A673 (cell line): Measurements from ENCODE around the gene TCF12. TPM values are rescaled to one million over a fixed set of nuclear protein-coding genes. Genes with fewer than 3 reads are reported as not detected.

ENCODE experiments used
- BruUV-seq: library from RNA; stranded (reverse); fragments of 400-500 nt; replicated peaks from 2 replicates; lab custom pipeline; 2021; lab: Mats Ljungman, UMichigan
- CTCF ChIA-PET: fragments of 300-600 bp; sonication (Branson Sonifier 250); formaldehyde crosslinking; loops from one replicate; lab custom pipeline; 2022; ENCODE audit warnings: antibody characterized with exemption; lab: Charles Lee
- POLR2A ChIA-PET: fragments of 300-600 bp; sonication (Branson Sonifier 250); formaldehyde crosslinking; loops from one replicate; lab custom pipeline; 2022; ENCODE audit warnings: antibody characterized with exemption; ENCODE audit not compliant: low non-redundant PET; lab: Charles Lee
- DNase-seq: peaks from one replicate; pipeline ENCODE4 v3.0.0-alpha.2; 2015; ENCODE audit warnings: low spot score
- H3K27ac ChIP-seq: fragments of 200-600 bp; sonication (generic); 2 replicates; pipeline ENCODE4 v1.5.1; 2016; ENCODE audit warnings: mixed run types, low read depth, mild to moderate bottlenecking, mixed read lengths, antibody characterized with exemption, low read length; ENCODE audit not compliant: poor library complexity, severe bottlenecking
- H3K27me3 ChIP-seq: fragments of 200-600 bp; sonication (generic); replicated peaks from 2 replicates; pipeline ENCODE4 v1.6.1; 2017; ENCODE audit warnings: mixed run types, low read depth, mild to moderate bottlenecking, mixed read lengths, antibody characterized with exemption, low read length; ENCODE audit not compliant: insufficient read depth, poor library complexity
- H3K36me3 ChIP-seq: fragments of 200-600 bp; sonication (generic); 2 replicates; pipeline ENCODE4 v1.6.1; 2016; ENCODE audit warnings: mixed run types, mild to moderate bottlenecking, mixed read lengths, antibody characterized with exemption, low read length; ENCODE audit not compliant: insufficient read depth, poor library complexity, severe bottlenecking
- H3K4me1 ChIP-seq: fragments of 200-600 bp; sonication (generic); 2 replicates; pipeline ENCODE4 v1.6.1; 2017; ENCODE audit warnings: mixed run types, mild to moderate bottlenecking, mixed read lengths, antibody characterized with exemption, low read length; ENCODE audit not compliant: insufficient read depth, poor library complexity, severe bottlenecking
- H3K4me3 ChIP-seq: fragments of 200-600 bp; sonication (generic); 2 replicates; pipeline ENCODE4 v1.5.1; 2016; ENCODE audit warnings: low read depth, mixed run types, mild to moderate bottlenecking, mixed read lengths, low read length; ENCODE audit not compliant: poor library complexity, severe bottlenecking
- H3K9me3 ChIP-seq: fragments of 200-600 bp; sonication (generic); 2 replicates; pipeline ENCODE4 v1.6.1; 2016; ENCODE audit warnings: mixed run types, low read depth, mild to moderate bottlenecking, mixed read lengths, antibody characterized with exemption, low read length; ENCODE audit not compliant: poor library complexity, severe bottlenecking
- EZH2 ChIP-seq: fragments of 200-600 bp; sonication (generic); IDR thresholded peaks from 2 replicates; pipeline ENCODE4 v1.6.1; 2017; ENCODE audit warnings: borderline replicate concordance, low read depth, mild to moderate bottlenecking, mixed read lengths, antibody characterized with exemption, low read length; ENCODE audit not compliant: poor library complexity, severe bottlenecking
- intact Hi-C: fragments of 100-400 bp; cut with micrococcal nuclease; formaldehyde crosslinking; loops from one replicate; pipeline ENCODE4 v1.10.0; 2022; ENCODE audit not compliant: unreplicated experiment
- total RNA-seq: library from RNA; stranded (reverse); gene quantifications from 2 replicates; pipeline ENCODE4 v1.2.3, GENCODE V29; 2021
- TF ChIP-seq, protein P1 (sequence below): fragments of 300-800, 200-600 bp; sonication (generic); conservative IDR thresholded peaks from 2 replicates; pipeline ENCODE4 v1.5.1; 2017; ENCODE audit warnings: low read depth, mild to moderate bottlenecking, antibody characterized with exemption, low read length, moderate library complexity, mixed read lengths

The TCF12 gene
- total RNA-seq, 1 experiment from 2014 or later = 351 TPM

DNA sequence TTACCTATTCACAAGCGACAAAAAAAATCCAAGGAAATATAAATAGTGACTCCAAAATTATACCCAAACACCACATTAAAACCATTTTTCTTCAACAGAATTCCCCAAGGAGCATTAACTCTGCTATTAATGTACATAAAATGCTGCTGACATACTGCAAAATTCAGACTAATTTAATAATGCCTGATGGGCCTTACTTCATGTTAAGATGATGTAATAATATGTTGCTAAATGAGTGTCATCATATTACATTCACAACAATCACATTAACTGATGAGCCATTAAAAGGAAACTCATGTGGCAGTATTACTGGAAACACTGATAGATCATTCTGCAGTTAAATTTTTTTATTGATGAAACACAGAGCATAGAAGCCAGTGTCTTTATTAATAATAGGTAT is 253.0 kb downstream of the TCF12 start:
- ChIA-PET CTCF (no interaction called here), POLR2A (no interaction called here)
- H3K4me3 ChIP-seq = no peak overlapping the region
- no peaks in the 10 kb centered on the region for H3K27me3 ChIP-seq
- DNase-seq = no peak
- BruUV-seq = no TSS peak
- no peak overlapping the region for H3K27ac ChIP-seq
- H3K4me1 ChIP-seq = peaks cover 18% of the 10 kb centered on the region
- H3K9me3 ChIP-seq = no peaks in the 10 kb centered on the region
- intact Hi-C loops = no loop called here
- TF ChIP-seq, protein P1, sequence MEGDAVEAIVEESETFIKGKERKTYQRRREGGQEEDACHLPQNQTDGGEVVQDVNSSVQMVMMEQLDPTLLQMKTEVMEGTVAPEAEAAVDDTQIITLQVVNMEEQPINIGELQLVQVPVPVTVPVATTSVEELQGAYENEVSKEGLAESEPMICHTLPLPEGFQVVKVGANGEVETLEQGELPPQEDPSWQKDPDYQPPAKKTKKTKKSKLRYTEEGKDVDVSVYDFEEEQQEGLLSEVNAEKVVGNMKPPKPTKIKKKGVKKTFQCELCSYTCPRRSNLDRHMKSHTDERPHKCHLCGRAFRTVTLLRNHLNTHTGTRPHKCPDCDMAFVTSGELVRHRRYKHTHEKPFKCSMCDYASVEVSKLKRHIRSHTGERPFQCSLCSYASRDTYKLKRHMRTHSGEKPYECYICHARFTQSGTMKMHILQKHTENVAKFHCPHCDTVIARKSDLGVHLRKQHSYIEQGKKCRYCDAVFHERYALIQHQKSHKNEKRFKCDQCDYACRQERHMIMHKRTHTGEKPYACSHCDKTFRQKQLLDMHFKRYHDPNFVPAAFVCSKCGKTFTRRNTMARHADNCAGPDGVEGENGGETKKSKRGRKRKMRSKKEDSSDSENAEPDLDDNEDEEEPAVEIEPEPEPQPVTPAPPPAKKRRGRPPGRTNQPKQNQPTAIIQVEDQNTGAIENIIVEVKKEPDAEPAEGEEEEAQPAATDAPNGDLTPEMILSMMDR = no peak
- TF ChIP-seq EZH2 = no peak
- H3K36me3 ChIP-seq = peaks cover 4% of the 10 kb centered on the region

DNA sequence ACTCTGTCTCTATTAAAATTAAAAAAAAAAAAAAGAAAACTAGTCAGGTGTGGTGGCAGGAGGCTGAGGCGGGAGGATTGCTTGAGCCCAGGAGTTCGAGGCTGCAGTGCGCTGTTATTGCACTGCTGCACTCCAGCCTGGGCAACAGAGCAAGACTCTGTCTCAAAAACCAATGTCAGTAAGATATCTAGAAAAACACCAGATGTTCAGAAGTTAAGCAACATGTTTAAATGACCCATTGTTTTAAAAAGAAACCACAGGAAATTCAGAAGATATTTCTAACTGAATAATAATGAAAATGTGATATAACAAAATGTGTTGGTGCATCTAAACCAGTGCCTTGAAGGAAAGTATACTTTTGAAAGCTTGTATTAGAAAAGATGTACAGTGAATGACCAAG is 254.5 kb downstream of the TCF12 start:
- DNase-seq = no peak
- no TSS peak for BruUV-seq

DNA sequence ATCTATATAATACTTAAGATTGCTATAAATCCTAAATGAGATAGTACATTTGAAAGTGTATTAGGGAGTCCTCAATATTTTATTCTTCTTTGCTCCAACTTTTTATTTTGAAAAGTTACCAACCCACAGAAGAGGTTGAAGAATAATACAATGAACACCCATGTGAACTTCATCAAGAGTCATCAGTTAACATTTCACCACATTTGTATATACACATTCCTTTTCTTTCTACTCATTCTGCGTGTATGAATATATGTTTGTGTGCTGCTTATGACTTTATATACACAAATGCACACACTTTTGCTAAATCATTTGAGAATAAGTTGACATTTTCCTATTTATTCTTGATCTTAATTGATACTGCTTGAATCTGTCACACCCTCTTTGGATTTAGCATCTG is 264.6 kb downstream of the TCF12 start:
- no peak overlapping the region for H3K27ac ChIP-seq
- TF ChIP-seq, protein P1 = no peak
- TF ChIP-seq EZH2 = no peak
- intact Hi-C loops = no loop called here
- DNase-seq = no peak
- H3K4me3 ChIP-seq = no peak overlapping the region
- H3K4me1 ChIP-seq = no peaks in the 10 kb centered on the region
- ChIA-PET CTCF (no interaction called here), POLR2A (no interaction called here)
- peaks cover 3% of the 10 kb centered on the region for H3K9me3 ChIP-seq
- H3K36me3 ChIP-seq = no peaks in the 10 kb centered on the region
- no TSS peak for BruUV-seq
- no peaks in the 10 kb centered on the region for H3K27me3 ChIP-seq

More for the DNA sequence above, 254.5 kb downstream of the TCF12 start:
- ChIA-PET POLR2A (no interaction called here), CTCF (no interaction called here)
- TF ChIP-seq, protein P1 = no peak
- no peak for TF ChIP-seq EZH2
- intact Hi-C loops = no loop called here
- Histone ChIP-seq H3K36me3 (peaks cover 4% of the 10 kb centered on the region), H3K9me3 (no peaks in the 10 kb centered on the region), H3K27me3 (no peaks in the 10 kb centered on the region), H3K4me3 (no peak overlapping the region), H3K4me1 (peaks cover 18% of the 10 kb centered on the region), H3K27ac (no peak overlapping the region)
